Mesothelial cell of epicardium (in vitro differentiated cells): Measurements from ENCODE around the gene BNIP3. TPM values are rescaled to one million over a fixed set of nuclear protein-coding genes. Genes with fewer than 3 reads are reported as not detected.

ENCODE experiments used
- DNase-seq, 2 experiments: peaks; one replicate each; pipeline ENCODE4 v3.0.0; 2021; ENCODE audit warnings: low spot score in 2 of 2; ENCODE audit not compliant: unreplicated experiment in 2 of 2
- H3K27ac Mint-ChIP-seq: 2 replicates; pipeline ENCODE4 v1.8.0; 2021; ENCODE audit warnings: mixed read lengths
- H3K27me3 Mint-ChIP-seq: 2 replicates; pipeline ENCODE4 v1.8.0; 2021; ENCODE audit warnings: low read depth, mixed read lengths
- H3K36me3 Mint-ChIP-seq: 2 replicates; pipeline ENCODE4 v1.8.0; 2021; ENCODE audit warnings: mixed read lengths
- H3K4me1 Mint-ChIP-seq: 2 replicates; pipeline ENCODE4 v1.8.0; 2021; ENCODE audit warnings: mixed read lengths
- H3K4me3 Mint-ChIP-seq: 2 replicates; pipeline ENCODE4 v1.8.0; 2021; ENCODE audit warnings: mild to moderate bottlenecking, moderate library complexity, mixed read lengths
- H3K9me3 Mint-ChIP-seq: 2 replicates; pipeline ENCODE4 v1.8.0; 2021; ENCODE audit warnings: mixed read lengths
- total RNA-seq: library from RNA; stranded (reverse); gene quantifications from 3 replicates; pipeline ENCODE4 v1.2.1, GENCODE V29; 2021
- TF ChIP-seq, protein P1 (sequence below): fragments of 200-600 bp; sonication (generic); IDR thresholded peaks from one replicate; pipeline ENCODE4 v1.5.0; 2021; ENCODE audit warnings: antibody characterized with exemption; ENCODE audit not compliant: unreplicated experiment

The BNIP3 gene
- total RNA-seq, 1 donor from 2014 or later, result 50.8 TPM

- DNase-seq, result no peak
- peaks cover 18% of the 10 kb centered on the region for H3K4me1 Mint-ChIP-seq
- H3K27me3 Mint-ChIP-seq, result peaks cover 3% of the 10 kb centered on the region
Observed at GRCh38 chr10:132001238-132001972, 19.7 kb upstream of the BNIP3 start.

DNA sequence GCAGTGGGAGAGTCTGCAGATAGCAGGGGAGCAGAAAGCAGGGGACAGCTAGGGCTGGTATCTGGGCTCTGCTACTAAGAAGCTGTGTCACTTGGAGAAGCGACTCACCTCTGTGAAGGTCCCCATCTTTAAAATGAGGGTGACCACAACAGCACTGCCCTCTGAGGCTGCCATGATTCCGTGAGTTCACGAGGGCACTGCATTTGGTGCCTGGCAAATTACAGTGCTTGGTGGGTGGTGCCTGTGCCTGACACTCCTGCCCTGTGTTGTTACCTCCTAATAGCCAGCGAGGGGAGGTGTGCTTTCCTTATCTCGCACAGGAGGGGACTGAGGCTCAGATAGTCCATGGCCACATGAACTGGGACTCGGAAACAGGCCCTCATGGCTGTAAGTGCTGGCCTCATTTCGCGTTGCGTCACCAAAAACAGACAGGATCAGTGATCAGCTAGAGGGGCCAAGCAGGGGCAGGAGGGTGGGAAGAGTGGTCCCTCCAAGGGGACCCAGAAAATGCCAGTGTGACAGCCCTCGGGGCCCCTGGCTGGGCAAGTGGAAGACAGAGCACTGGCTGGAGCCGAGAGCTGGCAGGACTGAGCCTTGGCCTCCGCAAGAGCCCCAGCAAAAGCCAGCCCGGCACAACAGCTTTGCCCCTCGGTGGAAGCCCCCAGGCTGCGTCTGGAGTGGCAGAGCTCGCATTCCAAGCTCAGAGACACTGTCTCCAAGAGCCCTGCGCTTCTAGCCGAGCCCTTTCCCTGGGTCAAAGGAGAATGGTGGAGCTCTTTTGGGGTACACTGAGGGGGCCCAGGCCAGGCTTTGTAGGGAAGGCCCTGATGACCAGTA, 17.3 kb upstream of the BNIP3 start:
- no peak overlapping the region for H3K27ac Mint-ChIP-seq
- DNase-seq, result no peak
- H3K4me3 Mint-ChIP-seq, result no peak overlapping the region
- peaks cover 18% of the 10 kb centered on the region for H3K4me1 Mint-ChIP-seq
- H3K36me3 Mint-ChIP-seq, result no peaks in the 10 kb centered on the region
- TF ChIP-seq, protein P1, sequence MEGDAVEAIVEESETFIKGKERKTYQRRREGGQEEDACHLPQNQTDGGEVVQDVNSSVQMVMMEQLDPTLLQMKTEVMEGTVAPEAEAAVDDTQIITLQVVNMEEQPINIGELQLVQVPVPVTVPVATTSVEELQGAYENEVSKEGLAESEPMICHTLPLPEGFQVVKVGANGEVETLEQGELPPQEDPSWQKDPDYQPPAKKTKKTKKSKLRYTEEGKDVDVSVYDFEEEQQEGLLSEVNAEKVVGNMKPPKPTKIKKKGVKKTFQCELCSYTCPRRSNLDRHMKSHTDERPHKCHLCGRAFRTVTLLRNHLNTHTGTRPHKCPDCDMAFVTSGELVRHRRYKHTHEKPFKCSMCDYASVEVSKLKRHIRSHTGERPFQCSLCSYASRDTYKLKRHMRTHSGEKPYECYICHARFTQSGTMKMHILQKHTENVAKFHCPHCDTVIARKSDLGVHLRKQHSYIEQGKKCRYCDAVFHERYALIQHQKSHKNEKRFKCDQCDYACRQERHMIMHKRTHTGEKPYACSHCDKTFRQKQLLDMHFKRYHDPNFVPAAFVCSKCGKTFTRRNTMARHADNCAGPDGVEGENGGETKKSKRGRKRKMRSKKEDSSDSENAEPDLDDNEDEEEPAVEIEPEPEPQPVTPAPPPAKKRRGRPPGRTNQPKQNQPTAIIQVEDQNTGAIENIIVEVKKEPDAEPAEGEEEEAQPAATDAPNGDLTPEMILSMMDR, result no peak
- no peaks in the 10 kb centered on the region for H3K9me3 Mint-ChIP-seq
- peaks cover 3% of the 10 kb centered on the region for H3K27me3 Mint-ChIP-seq

More at GRCh38 chr10:132001238-132001972, 19.7 kb upstream of the BNIP3 start:
- no peak overlapping the region for H3K4me3 Mint-ChIP-seq
- TF ChIP-seq, protein P1, result no peak
- no peaks in the 10 kb centered on the region for H3K36me3 Mint-ChIP-seq
- H3K27ac Mint-ChIP-seq, result no peak overlapping the region
- peaks cover 11% of the 10 kb centered on the region for H3K9me3 Mint-ChIP-seq

DNA sequence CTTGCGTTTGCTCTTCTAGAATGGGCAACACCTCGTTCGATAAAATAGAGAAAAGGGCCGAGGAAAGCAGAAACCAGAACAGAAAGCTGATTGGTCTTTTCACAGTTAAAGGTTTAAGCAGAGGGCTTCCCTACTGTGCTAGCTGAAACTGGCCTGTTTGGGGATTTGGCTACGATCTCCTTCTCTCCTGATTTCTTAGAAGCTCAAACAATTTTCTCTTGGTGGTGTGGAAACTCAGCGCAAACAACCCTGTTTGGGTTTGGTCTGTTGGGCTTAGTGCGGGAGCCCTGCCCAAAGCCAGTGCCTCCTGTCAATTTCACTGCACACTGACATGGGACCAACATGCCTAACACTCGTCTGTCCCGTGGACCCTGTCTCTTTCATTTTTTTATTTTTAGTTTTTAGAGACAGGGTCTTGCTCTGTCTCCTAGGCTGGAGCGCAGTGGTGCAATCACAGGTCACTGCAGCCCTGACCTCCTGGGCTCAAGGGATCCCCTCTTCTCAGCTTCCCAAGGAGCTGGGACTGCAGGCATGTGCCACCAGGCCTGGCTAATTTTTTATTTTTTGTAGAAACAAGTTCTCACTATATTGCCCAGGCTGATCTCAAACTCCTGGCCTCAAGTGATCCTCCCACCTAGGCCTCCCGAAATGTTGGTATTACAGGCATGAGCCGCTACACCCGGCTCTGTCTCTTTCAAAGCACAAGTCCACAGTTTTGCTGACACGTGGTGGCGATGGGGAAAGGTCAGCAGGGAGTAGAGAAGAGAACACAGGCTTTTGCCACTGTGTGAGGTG, 16.5 kb upstream of the BNIP3 start:
- no peak for DNase-seq
- TF ChIP-seq, protein P1, result no peak
- Mint-ChIP-seq H3K4me3 (no peak overlapping the region), H3K4me1 (peaks cover 18% of the 10 kb centered on the region), H3K9me3 (no peaks in the 10 kb centered on the region), H3K36me3 (no peaks in the 10 kb centered on the region), H3K27ac (peak overlapping the region; percentile 88), H3K27me3 (peaks cover 7% of the 10 kb centered on the region)

GRCh38 chr10:131997366-131998049, 15.8 kb upstream of the BNIP3 start:
- Mint-ChIP-seq H3K9me3 (no peaks in the 10 kb centered on the region), H3K4me1 (peaks cover 18% of the 10 kb centered on the region), H3K36me3 (no peaks in the 10 kb centered on the region), H3K27ac (peak overlapping the region; percentile 88), H3K27me3 (peaks cover 7% of the 10 kb centered on the region), H3K4me3 (no peak overlapping the region)
- peak in 1 of 2 experiments; percentile 50 for DNase-seq
- TF ChIP-seq, protein P1, result no peak
